Mesothelial cell of epicardium (in vitro differentiated cells): ENCODE data around the gene ANO1. TPM values are rescaled to one million over a fixed set of nuclear protein-coding genes. Genes with fewer than 3 reads are reported as not detected.

Source experiments
- DNase-seq, 2 experiments: peaks; one replicate each; pipeline ENCODE4 v3.0.0; 2021; ENCODE audit warnings: low spot score in 2 of 2; ENCODE audit not compliant: unreplicated experiment in 2 of 2
- H3K27ac Mint-ChIP-seq: 2 replicates; pipeline ENCODE4 v1.8.0; 2021; ENCODE audit warnings: mixed read lengths
- H3K27me3 Mint-ChIP-seq: 2 replicates; pipeline ENCODE4 v1.8.0; 2021; ENCODE audit warnings: low read depth, mixed read lengths
- H3K36me3 Mint-ChIP-seq: 2 replicates; pipeline ENCODE4 v1.8.0; 2021; ENCODE audit warnings: mixed read lengths
- H3K4me1 Mint-ChIP-seq: 2 replicates; pipeline ENCODE4 v1.8.0; 2021; ENCODE audit warnings: mixed read lengths
- H3K4me3 Mint-ChIP-seq: 2 replicates; pipeline ENCODE4 v1.8.0; 2021; ENCODE audit warnings: mild to moderate bottlenecking, moderate library complexity, mixed read lengths
- H3K9me3 Mint-ChIP-seq: 2 replicates; pipeline ENCODE4 v1.8.0; 2021; ENCODE audit warnings: mixed read lengths
- CTCF ChIP-seq: fragments of 200-600 bp; sonication (generic); IDR thresholded peaks from one replicate; pipeline ENCODE4 v1.5.0; 2021; ENCODE audit warnings: antibody characterized with exemption; ENCODE audit not compliant: unreplicated experiment
- total RNA-seq: library from RNA; stranded (reverse); gene quantifications from 3 replicates; pipeline ENCODE4 v1.2.1, GENCODE V29; 2021

The ANO1 gene
- total RNA-seq, 1 donor from 2014 or later: 37.2 TPM

- no peak overlapping the region for H3K4me3 Mint-ChIP-seq
- H3K27me3 Mint-ChIP-seq: peaks cover 2% of the 10 kb centered on the region
- H3K4me1 Mint-ChIP-seq: no peaks in the 10 kb centered on the region
- H3K9me3 Mint-ChIP-seq: peaks cover 46% of the 10 kb centered on the region
- H3K36me3 Mint-ChIP-seq: peaks cover 8% of the 10 kb centered on the region
- no peak overlapping the region for H3K27ac Mint-ChIP-seq
- DNase-seq: no peak
- no peak for TF ChIP-seq CTCF
These were observed 22.7 kb upstream of the ANO1 start for GRCh38 chr11:70055444-70055843.

- H3K27me3 Mint-ChIP-seq: peaks cover 2% of the 10 kb centered on the region
- H3K4me1 Mint-ChIP-seq: peaks cover 4% of the 10 kb centered on the region
- H3K9me3 Mint-ChIP-seq: peaks cover 39% of the 10 kb centered on the region
- no peak for DNase-seq
- no peak overlapping the region for H3K27ac Mint-ChIP-seq
- peaks cover 8% of the 10 kb centered on the region for H3K36me3 Mint-ChIP-seq
- H3K4me3 Mint-ChIP-seq: no peak overlapping the region
- TF ChIP-seq CTCF: no peak
These were observed 21.0 kb upstream of the ANO1 start for GRCh38 chr11:70057080-70057479.

DNA sequence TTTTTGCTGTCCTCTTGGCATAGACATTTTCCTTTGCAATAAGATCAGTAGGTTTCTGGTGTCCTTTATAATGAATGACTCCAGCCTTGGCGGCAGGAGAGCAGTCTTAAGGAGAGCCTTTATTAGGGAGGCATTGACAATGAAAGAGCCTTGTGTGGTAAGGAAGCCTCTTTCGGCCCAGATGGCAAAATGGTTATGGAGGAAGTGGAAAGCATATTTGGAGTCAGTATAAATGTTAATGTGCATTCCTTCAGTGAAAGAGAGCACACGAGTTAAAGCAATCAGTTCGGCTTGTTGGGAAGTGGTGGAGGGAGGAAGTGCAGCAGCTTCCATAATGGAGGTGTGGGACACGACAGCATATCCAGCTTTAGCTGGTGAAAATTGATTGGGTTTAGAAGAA lies 18.1 kb upstream of the ANO1 start:
- DNase-seq: peak in 1 of 2 experiments; percentile 34
- H3K4me3 Mint-ChIP-seq: no peak overlapping the region
- no peak overlapping the region for H3K27ac Mint-ChIP-seq
- no peak for TF ChIP-seq CTCF
- peaks cover 29% of the 10 kb centered on the region for H3K9me3 Mint-ChIP-seq
- H3K36me3 Mint-ChIP-seq: peaks cover 4% of the 10 kb centered on the region
- peaks cover 23% of the 10 kb centered on the region for H3K4me1 Mint-ChIP-seq
- no peaks in the 10 kb centered on the region for H3K27me3 Mint-ChIP-seq

GRCh38 chr11:70060611-70061293 lies 17.4 kb upstream of the ANO1 start:
- peak in 1 of 2 experiments; percentile 31 for DNase-seq
- H3K27me3 Mint-ChIP-seq: no peaks in the 10 kb centered on the region

GRCh38 chr11:70061734-70062133 lies 16.4 kb upstream of the ANO1 start:
- no peak for TF ChIP-seq CTCF
- H3K4me3 Mint-ChIP-seq: no peak overlapping the region
- H3K4me1 Mint-ChIP-seq: peaks cover 34% of the 10 kb centered on the region
- H3K9me3 Mint-ChIP-seq: peaks cover 17% of the 10 kb centered on the region
- H3K36me3 Mint-ChIP-seq: no peaks in the 10 kb centered on the region
- H3K27ac Mint-ChIP-seq: no peak overlapping the region
- H3K27me3 Mint-ChIP-seq: no peaks in the 10 kb centered on the region
- DNase-seq: no peak

More at GRCh38 chr11:70060611-70061293, 17.4 kb upstream of the ANO1 start:
- Mint-ChIP-seq H3K27ac (no peak overlapping the region), H3K4me3 (no peak overlapping the region), H3K36me3 (peaks cover 4% of the 10 kb centered on the region), H3K4me1 (peaks cover 31% of the 10 kb centered on the region), H3K9me3 (peaks cover 27% of the 10 kb centered on the region)
- TF ChIP-seq CTCF: no peak
